ENCODE results near the gene FAM229B.
"Not testable (repeated sequence)": the region's sequence is repeated elsewhere in the genome, so short reads cannot be mapped to it uniquely, and the experiment has no call there.

FAM229B gene

DNA sequence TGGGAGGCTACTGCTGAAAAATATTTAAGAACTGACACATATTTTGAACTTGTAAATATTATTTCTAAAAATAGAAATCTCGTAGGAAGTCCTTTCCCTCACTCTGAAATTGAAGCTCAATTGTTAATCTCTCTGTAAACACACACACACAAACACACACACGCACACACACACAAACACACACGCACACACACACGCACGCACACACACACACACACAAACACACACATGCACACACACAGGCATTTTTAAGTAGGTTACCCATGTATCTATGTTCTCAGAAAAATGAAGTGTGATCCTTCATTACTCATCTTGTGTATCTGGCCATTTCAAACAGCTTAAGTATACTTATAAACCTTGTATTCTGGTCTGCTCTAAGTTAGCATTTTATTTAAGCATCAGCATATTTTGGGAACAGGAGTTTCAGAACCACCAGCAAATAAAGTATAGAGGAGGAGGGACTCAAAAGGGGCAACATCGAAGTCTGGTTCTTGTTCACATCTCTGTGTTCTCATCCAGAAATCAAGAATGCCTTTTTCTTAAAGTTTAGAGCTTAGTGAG, 21.9 kb upstream of the FAM229B start:
- DNase-seq, result no peak

DNA sequence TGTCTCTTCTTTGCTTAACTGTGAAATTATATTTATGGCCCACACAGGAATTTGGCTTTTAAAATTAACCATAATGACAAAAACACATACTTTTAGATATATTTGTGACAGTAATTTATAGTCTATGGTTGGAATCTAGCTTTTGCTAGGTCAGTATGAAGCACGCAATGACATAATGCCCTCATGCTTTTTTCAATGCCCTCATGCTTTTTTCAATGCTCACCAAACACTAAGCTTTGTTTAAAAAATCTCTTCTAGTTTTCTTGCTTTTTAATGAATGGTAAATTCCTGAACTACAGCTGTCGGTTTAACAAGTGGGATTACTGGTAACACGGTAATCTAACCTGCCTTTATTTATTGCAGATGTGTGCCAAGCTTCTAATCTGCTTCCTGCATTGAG, 20.8 kb upstream of the FAM229B start:
- DNase-seq, result no peak

DNA sequence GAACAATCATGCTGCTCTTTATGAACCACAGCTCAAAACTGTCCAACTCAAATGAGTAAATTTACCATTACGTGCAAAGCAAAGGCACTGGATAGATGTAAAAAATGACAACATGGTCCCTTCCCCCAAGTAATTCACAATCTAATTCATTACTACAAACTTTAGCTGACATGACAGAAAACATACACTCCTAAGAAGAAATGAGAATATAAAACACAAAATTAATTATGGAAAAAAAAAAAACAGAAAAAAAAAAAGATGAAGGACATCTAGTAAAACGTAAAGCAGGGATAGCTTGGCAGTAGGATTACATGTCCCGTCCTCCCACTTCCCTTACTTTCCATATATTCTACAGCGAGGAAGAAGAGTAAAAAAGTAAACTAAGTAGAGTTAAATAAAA, 5.8 kb upstream of the FAM229B start:
- no peak for DNase-seq

DNA sequence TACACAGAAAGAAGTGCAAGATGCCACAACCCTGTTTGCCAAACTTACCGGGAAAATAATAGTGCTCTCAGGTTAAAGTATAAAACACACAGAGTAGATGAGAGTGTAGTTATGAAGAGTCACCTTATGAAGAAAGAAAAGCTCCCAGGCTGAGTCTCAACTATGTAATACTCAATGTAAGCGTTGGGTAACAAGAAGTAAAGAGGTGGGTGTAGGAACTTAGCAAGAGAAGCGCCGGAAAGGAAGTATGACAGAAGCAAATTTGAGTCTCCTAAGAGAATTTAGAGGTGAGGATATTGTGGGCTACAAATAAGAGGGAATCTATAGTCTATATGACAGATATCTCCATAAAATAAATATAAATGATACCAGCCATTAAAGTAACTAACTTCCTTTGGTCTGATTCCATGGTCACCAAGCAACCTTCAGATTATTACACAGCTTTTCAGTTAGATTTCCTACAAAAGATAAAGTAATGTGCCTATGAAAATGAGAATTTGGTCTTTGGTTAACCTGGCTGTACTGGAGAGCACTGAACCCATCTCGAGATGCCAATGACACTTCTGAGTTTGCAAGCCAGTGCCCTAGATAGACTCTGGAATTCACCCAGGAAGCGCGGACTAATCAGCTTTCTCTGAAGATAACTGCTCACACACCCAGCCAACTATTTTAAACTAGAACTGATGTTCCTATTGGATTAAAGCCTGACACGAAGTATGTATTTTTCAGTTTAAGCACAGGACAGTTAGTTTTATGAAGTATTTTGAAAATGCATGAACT, 1.9 kb upstream of the FAM229B start:
- no peak for DNase-seq

DNA sequence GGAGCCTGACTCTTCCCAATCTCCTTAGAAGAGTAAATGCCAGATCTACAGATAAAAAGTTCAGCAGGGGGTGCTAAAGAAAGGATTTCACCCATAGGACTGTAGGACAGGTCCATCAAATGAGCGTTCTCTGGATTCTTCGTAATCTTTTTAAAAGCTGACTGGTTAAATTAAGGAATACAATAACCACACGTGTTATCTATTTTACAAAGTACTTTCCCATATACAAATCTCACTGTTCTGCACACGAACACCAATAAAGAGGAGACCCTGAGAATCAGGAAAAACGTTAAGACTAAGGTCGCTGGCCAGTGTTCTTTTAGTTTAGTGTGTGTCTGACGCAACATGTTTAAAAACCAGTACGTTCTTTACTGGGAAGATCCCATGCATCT, 651 bp upstream of the FAM229B start:
- DNase-seq, result no peak

DNA sequence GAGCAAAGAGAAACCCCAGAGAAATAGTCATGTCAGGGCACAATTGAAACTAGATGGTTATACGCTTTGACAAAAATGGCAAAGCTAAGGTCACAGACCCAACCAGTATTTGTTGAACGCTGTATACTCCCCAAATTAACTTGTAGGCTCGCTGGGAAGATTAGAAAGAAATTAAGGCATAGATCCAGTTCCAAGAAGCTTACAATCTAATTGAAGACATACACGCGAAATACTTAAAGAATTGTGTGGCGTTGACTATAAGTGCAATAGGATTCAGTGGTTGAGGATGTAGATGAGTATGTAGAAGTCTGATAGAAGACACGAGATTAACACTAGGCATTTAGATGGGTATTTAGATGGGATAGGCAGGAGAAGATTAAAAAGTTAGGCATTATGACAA, 525 bp downstream of the FAM229B start:
- DNase-seq, result no peak

DNA sequence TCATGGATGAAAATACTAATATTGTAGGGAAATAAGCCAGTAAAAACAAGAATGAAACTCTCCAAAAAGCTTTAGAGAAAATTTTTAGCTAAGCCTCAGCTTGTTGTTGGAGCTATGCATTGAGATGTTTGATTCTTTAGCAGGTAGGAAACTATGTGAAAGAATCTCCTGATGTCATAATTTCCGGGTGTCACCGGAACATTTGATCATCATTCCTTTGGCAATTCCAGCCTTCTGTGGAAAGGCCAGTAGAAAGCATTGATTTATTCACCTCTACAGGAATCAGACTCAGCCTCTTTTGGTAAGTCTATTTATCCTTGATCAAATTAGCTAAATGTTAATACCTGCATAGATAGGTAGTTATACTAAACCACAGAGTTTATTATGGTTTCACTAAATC, 9.5 kb downstream of the FAM229B start:
- DNase-seq, result no peak

DNA sequence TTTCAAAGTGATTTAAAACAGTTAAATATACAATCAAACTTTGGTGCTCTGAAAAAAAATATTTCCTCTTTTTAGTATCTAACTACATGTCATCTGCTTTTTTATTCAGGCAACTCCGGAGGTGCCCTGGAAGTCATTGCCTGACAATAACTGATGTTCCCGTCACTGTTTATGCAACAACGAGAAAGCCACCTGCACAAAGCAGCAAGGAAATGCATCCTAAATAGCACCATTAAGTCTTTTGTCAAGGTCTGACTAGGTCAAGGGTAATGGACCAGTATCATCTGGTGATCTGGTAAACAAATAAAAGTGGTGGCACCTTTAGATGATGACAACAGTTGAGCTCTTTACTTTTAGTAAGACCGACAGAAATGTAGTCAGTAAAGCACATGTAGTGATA, 13.2 kb downstream of the FAM229B start:
- no peak for DNase-seq

DNA sequence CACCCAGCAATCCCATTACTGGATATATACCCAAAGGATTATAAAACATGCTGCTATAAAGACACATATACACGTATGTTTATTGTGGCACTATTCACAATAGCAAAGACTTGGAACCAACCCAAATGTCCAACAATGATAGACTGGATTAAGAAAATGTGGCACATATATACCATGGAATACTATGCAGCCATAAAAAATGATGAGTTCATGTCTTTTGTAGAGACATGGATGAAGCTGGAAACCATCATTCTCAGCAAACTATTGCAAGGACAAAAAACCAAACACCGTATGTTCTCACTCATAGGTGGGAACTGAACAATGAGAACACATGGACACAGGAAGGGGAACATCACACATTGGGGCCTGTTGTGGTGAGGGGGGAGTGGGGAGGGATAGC, 18.6 kb downstream of the FAM229B start:
- DNase-seq, result not testable (repeated sequence)

DNA sequence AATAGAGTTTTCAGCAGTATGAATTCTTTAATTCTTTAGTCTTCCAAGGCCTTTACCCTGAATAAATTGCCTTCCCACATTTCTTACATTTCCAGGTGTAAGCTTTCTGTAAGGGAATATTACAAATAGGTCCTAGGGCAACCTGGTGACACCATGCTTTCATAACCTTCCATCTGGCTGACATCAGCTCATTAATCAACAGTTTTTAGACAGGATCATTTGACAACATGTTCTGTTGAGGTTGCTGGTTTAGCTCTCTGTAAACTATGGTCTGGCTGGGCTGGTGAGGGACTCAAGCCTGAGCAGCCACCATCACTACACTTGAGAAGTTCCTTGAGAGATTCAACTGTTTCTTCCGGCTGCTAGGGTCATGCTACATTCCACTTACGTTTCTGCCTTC, 19.2 kb downstream of the FAM229B start:
- no peak for DNase-seq

DNA sequence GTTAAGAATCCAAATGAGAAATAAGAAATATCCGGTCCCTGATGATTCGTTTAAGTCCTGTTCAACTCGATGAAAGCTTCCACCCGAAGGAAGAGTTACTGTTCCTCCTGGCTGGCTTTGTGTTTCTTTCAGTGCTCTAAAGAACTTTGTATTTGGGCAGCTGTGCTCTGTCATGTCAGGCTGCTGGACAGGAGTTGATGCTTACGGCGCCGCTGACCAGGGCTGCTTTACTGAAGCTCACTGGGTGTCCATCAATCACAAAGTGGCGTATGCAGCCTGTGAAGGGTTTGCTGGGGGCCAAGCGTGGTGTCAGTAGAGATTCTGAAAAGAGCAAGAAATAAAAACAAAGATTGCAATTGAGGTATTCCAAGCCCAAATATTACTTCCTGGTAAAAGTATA, 21.9 kb downstream of the FAM229B start:
- no peak for DNase-seq

DNA sequence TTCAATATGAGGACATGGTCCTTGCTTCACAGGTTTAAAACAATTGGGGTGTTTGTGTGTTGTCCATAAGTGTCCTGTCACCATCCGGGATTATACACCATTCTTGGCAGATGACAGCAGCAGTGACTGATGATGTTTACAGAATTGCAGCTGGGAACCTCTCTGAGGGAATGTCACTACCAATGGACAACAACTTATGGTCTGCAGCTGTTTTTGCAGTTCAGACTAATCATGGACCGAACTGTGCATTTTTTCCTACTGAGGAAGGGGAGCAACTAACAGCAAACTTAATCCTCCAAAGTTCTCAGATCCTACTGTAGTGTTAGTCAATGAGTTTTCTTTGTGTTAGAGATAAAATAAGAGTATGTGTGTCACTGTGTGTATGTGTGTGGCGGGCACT, 26.0 kb downstream of the FAM229B start:
- DNase-seq, result no peak

DNA sequence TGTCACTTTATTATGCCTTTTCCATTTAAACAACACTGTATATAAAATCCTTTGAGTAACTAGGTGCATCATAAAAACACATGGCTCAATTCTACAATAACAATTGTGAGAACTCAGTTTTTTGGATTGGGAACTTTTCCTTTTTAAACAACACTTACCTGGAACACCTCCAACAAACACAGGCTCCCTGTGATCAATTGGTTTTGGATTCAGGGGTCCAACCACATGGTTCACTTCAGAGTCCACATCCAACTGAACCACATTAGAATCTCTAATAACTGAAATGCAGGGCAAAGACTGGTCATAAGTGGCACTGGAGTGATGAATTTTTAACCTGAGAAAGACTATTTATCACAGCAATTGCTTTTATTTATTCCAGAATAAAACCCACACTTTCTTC, 26.5 kb downstream of the FAM229B start:
- no peak for DNase-seq

DNA sequence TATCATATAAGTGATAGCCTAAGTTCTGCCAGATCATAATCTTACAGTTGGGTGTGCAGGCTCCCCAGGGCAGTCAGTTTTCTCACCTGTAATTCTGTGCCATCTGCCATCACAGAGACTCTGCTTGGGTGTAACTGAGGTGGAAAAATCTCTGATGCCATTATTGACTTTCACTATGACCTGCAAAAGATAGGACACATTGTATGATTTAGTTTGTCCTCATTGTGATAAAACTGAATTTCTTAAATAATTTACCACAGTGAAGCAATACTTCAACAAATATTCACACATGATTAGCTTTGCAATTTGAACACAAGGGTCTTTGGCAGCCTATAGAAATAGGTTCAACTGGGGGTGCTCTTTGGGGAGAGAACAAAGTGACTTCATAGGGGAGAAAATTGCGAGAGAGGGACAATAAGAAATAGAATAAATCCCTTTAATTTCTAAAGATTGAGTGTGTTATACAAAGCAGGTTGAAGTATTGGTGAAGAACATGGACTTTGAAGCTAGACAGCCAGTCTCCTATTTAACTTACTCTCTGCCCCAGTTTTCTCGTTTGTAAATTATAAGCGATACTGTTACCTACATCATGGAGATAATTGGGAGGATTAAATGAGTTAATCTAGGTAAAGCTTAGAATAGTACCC, 27.3 kb downstream of the FAM229B start:
- DNase-seq, result no peak

DNA sequence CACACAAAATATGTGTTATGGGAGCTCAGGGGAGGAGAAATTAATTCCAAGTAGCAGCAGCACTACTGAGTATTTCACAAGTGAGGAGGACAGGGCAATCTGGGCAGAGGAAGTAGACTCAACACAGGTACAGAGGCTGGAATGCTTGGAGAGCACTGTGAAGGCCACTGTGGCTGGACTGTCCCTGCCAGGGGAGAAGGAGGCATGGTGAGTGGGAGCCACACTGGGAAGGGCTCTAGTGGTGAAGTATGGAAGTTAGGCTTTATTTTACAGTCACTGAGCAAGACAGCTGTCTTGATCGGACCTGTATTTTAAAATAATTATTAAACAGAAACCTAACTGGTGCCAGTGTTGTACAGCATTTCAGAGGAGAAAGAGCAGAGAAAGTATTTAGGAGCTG, 28.8 kb downstream of the FAM229B start:
- DNase-seq, result no peak

DNA sequence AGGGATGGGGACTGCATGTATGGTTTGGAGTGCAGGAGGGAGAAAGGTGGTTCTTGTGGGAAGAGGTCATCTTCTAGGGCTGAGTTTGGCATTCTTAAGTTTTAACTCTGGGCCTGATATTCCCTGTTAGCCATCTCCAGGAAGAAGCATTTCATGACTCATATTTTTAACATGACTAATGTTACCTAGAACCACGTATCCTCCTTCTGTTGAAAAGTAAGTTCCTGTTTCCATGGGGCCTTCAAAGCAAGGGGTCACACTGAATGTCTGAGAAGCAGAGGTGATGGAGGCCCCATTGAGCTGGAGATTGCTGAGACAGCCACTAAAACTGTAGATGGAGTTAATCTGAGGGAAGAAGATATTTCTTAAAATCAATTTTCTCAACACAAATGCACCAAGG, 30.2 kb downstream of the FAM229B start:
- DNase-seq, result no peak

DNA sequence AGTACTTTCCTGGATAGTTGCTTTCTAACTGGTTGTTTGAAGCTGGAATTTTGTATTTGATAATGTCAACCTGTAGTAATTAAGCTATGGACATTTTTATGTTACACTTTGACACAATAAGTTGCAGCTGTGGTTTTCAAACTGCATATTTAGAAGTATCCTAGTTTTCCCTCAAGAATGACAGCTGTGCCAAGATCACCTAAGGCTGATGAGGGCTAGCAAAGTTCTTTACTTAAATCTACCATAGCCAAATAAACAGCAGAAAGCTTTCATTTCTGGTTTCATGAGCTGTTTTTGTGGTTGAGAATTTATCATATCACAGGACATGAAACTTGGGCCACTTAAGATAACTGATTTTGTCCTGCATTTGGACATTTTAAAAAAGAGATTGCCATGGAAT, 30.6 kb downstream of the FAM229B start:
- DNase-seq, result no peak

DNA sequence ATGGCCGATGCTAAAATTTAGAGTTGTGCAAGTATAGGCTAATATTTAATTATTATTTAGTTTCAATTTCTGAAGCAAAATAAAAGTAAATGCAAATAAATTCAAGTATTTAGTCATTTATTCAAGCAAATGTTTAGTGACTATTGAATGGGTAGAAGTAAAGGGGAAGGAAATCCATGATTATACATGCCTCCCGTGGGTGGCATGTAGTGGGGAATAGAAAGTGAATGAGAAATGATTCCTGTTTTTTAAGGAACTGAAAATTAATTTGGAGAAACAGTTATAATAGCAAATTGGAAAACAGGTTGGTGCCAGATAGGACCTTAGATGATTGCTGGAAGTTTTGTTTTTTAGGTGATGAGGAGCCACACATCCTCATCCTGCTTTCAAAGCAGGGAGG, 35.4 kb downstream of the FAM229B start:
- DNase-seq, result no peak

DNA sequence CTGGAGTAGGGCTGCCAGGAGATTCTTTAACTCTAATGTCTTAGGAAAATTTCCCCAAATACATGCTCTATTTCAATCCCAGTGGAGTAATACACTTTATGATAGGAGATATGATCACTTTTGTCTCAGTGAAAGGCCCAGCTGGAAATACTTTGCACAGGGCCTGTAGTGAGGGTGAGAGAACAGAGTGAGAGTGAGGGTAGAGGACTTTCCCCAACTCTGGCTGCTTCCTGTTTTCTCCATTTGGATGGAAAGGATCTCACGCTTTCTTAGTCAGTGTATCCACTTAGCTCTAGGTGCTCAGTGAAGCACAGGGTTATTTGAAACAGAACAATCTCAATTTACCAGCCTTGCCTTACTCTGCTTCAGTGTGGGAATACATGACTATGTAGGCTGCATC, 36.6 kb downstream of the FAM229B start:
- no peak for DNase-seq

DNA sequence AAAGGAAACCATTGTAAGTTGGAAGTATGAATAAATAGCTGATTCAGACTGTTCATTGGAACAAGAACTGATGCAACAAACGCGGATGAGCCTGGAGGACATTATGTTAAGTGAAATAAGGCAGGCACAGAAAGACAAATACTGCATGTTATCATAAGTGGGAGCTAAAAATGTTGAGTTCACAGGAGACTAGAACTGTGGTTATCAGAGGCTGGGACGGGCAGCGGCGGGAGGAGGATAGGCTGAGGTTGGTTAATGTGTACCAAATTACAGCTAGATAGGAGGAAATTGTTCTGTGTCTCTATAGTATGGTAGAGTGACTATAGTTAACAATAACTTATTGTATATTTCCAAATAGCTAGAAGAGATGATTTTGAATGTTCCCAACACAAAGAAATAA, 40.8 kb downstream of the FAM229B start:
- no peak for DNase-seq

DNA sequence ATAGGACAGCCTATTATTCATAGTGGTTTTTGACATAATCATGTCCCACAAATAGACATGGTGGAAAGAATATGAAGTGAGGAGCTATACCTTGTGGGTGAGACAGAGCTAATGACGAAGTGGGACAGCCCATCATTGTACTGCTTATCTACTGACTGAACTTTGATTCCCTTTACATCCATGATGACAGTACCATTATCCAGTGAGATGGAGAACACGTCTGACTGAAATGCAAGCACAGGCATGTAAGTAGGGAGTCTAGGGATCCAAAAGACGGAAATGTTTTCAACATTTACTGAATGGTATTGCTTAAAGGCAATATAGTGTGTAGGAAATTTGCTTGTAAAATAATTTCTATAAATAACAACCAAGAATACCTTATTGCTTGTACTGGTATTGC, 43.5 kb downstream of the FAM229B start:
- DNase-seq, result no peak

DNA sequence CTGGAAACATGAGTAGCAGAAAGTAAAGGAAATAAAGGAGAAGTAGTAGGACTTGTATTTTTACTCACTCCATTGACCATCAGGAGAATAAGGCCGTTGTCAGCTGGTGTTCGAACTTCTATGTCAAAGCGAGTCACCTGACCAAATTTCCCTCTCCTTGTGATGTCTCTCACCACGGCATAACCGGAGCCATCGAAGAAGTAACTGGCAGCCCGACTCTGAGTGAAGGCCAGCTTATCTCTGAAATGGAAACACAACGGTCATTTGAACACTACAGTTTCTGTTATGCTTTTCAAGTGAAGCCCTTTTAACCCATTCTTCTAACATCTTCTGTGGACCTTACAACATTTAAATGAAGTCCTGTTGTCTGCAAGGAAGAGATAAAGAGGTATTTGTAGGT, 51.7 kb downstream of the FAM229B start:
- DNase-seq, result no peak

DNA sequence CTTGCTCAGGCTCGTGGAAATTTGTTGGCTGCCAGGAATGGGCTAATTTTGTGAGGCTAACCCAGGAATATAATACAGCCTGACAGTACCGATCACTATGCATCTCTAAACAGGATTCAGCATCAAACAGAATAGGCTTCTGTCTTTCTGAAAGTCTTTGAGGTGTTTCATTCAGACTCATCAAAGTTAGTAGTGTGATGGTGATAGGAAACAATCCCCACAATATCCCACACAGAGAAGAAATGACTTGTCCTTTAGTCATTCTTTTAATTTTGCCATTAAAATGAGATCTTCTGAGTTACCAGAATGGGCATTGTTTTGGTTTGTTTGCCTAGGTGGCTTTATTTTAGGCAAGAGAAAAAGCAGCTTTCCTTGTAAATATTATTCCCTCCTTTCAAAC, 54.3 kb downstream of the FAM229B start:
- no peak for DNase-seq

DNA sequence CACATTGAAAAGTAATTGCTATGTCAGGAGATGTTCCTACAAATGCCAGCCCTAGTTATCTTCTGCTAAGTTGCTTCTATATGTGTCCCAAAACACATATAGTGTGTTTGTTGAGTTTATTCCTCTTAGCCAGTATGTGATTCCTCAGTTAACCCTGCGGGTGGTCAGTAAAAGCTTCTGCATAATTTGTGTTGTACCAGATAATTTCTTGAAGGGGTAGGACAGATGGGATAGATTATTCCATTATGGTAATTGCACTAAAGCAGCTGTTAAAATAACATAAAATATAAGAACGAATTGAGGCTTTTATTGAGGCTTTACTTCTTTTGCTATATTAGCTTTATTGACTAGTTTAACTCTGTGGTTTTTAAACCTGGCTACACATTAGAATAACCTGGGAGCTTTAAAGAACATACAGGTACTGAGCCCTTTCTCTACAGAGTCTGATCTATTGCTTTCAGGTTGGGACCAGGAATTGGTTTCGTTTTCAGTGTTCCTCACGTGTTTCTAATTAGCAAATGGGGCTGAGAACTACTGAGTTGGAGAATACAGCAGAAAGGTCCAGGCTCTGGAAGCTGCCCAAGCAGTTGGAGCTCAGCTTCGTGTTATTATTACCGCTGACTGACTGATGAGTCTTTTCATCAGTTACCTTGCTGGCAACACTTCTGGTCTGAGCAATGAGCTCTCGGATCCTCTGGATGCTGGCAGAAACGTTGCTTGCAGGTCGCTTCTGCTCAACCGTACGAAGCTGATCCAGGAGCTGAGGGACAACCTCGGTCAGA, 56.9 kb downstream of the FAM229B start:
- no peak for DNase-seq
